CD4-positive, alpha-beta T cell treated with Interleukin-6 at 100 ng/mL for 8 hours (primary cell): ENCODE data around the gene CMBL.
"Not testable (repeated sequence)": the region's sequence is repeated elsewhere in the genome, so short reads cannot be mapped to it uniquely, and the experiment has no call there.

Experiments used
- DNase-seq: peaks from one replicate; pipeline ENCODE4 v3.0.0-alpha.2; 2020; ENCODE audit warnings: mixed read lengths, low spot score

CMBL gene

DNA sequence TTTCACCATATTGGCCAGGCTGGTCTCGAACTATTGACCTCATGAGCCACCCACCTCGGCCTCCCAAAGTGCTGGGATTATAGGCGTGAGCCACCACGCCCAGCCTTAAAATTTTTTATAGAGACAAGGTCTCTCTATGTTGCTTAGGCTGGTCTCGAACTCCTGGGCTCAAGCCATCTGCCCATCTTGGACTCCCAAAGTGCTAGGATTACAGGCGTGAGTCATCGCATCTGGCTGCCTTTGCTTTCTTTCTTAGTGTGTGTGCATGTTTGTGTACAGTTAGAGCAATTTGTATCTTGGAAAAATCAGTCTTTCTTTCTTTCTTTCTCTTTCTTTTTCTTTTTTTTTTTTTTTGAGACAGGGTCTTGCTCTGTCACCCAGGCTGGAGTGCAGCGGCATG lies 22.3 kb downstream of the CMBL start:
- DNase-seq, result not testable (repeated sequence)

- DNase-seq, result peak; percentile 68
Measured at GRCh38 chr5:10283927-10284635, 23.6 kb downstream of the CMBL start.

- DNase-seq, result no peak
Measured at GRCh38 chr5:10279925-10280720, 27.6 kb downstream of the CMBL start.

DNA sequence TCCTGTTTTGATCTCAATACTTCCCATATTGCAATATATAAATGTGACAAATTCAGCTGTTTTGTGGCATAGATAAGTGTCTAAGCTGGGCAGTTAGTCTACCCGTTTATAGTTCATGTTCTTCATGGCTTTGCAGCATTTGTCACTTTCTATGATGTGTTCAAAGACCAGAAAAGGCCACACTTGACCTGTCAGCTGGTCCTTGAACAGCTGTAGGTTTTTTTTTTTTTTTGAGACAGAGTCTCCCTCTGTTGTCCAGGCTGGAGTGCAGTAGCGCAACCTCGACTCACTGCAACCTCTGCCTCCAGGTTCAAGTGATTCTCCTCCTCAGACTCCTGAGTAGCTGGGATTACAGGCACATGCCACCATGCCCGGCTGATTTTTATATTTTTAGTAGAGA lies 28.4 kb downstream of the CMBL start:
- DNase-seq, result no peak

- no peak for DNase-seq
Measured at GRCh38 chr5:10278658-10279279, 28.9 kb downstream of the CMBL start.

DNA sequence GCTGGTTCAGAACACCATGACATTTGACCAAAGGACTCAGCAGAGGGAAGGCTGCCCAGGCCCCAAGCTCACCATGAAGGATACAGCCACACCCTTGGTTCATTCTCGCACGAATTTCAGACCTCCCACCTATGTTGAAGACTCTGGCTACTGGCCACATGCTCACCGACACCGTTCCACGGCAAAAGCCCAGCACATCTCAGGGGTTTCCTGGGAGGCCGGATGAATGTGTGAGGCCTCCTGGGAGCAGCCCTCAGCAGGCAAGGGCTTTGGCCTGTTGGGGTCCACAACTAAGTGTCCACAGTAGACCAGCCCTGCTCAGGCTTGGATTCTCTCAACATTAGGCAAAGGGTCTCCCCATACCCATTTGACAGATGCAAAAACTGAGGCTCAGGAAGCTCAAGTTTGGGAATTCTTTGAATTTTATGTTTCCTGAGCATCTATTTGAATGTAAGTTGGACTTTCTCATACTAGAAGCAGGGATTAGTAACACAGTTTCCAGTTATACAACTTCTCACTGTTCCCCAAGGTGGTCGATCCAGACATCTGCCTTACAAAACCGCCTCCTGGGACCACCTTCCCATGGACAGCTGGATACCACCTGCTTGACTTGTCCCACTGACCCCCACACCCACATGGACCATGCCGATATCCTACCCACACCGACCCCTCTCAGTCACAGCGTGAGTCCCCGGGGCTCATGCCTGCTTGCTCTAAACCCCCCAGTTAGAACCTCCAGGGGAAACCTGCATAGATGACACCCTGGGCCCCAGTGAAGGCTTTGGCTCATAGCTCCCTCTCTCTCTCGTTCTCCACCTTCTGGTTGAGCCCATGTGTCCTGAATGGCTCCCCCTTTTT lies 29.7 kb downstream of the CMBL start:
- no peak for DNase-seq

- no peak for DNase-seq
Measured at GRCh38 chr5:10276691-10277090, 31.0 kb downstream of the CMBL start.

DNA sequence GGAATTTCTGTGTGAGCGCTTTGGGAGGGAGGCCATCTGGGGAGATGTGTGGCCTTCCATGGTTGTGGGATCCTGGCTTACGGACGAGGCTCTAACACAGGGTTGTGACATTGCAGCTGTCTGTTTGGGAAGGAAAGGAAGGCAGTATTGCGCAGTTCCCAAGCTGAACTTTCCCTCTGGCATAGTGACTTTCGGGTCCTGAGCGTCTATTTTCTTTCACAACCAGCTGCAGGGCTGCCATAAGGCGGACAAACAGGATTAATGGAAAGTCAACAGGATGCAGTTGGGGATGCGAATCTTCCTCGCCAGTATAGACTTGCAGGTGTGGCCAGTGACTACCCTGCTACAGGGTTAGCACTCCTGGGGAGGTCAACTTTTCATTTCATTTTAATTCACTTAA lies 31.7 kb downstream of the CMBL start:
- DNase-seq, result no peak

- no peak for DNase-seq
Measured at GRCh38 chr5:10275460-10275859, 32.2 kb downstream of the CMBL start.

DNA sequence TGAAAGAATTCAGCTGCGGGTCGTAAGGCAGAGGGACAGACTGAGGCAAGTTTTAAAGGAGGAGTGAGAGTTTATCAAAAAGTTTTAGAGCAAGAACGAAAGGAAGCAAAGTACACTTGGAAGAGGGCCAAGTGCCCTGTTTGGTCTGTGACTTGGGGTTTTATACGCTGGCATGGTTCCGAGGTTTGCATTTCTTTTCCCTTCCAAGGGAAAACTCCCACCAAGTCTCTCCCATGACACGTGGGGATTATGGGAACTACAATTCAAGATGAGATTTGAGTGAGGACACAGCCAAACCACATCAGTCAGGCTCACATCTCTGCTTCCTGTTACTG lies 34.9 kb downstream of the CMBL start:
- DNase-seq, result not testable (repeated sequence)

- DNase-seq, result no peak
Measured at GRCh38 chr5:10272053-10272874, 35.4 kb downstream of the CMBL start.

- DNase-seq, result no peak
Measured at GRCh38 chr5:10268100-10268499, 39.6 kb downstream of the CMBL start.

DNA sequence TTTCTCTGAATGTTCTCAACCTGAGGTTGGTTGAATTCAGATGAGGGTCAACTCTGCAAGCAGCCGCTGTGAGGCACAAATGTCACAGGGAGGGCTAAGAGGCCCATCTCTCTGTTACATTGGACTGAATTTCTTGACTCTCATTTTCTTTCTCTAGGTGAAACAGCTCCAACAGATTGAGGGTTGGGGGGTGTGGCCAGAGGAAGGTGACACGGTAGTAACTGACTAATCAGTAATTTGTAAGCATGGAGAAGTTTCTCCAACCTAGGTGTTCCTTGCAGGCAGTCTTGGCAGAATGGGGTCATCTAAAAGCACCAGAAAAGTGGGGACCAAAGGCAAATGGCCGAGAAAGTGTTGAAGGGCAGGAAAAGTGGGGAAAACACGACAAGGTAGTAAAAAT lies 40.9 kb downstream of the CMBL start:
- DNase-seq, result no peak

DNA sequence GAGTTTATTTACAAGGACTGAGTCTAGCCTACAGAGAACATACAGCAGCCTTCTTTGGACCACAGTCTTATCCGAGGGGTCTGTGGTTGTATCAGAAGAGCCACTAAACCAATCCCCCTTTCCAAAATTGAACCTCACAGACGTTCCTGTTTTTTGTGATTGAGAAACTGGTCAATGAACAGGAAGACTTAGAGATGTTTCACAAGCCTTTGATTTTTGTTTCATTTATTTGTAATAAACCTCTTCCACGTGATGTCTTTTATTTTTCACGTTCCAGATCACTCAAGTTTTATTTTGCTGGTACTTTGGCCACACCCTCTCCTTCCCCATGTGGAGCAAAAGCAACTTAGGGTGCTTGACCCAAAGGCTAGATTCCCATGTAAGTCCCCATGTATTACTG lies 41.6 kb downstream of the CMBL start:
- DNase-seq, result no peak

DNA sequence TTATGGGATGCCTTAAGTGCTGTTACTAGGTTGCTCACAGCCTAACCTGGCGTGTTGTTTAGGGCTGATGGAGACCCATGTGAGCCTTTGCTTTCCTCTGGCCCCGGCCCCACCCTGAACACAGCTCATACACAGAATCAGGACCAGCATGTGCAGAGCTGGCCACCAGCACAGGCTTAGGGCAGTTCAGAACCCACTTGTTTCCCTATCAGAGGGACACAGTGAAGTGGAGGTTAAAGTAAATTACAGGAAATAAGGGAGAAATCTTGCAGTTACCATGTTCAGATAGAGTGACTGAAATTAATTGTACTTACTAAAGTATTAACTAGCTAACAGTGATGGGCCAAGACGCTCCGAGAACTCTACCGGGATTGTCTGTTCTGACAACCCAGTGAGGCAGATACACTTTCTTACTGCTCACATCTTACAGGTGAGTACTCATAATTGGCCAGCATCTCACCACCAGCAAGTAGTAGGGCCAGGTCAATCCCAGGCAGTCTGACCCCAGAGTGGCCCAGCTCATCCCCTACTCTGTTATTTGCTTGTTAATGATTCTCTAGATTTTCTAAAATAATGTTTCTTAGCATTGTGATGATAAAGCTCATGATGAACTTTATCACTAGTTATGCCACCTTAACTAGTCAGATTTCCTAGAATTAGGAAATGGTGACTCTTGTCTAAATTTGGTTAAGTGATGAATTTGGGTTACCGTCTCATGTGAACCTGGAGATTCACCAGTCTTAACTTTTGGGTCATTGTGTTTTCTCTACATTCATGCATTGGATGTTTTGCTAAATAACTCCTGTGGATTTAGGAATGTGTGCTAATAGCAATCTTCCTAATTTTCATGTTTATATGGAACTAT lies 42.2 kb downstream of the CMBL start:
- no peak for DNase-seq

DNA sequence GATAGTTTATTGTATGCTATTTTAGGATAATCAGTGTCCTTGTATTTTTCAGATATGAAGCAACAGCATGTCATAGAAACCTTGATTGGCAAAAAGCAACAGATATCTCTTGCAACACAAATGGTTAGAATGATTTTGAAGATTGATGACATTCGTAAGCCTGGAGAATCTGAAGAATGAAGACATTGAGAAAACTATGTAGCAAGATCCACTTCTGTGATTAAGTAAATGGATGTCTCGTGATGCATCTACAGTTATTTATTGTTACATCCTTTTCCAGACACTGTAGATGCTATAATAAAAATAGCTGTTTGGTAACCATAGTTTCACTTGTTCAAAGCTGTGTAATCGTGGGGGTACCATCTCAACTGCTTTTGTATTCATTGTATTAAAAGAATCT lies 43.1 kb downstream of the CMBL start:
- DNase-seq, result no peak

- DNase-seq, result no peak
Measured at GRCh38 chr5:10262995-10263394, 44.7 kb downstream of the CMBL start.

- no peak for DNase-seq
Measured at GRCh38 chr5:10262121-10262774, 45.5 kb downstream of the CMBL start.

- no peak for DNase-seq
Measured at GRCh38 chr5:10261065-10261464, 46.6 kb downstream of the CMBL start.

- DNase-seq, result no peak
Measured at GRCh38 chr5:10259899-10260298, 47.8 kb downstream of the CMBL start.
